ENCODE measurements around the gene MYO10. TPM values are rescaled to one million over a fixed set of nuclear protein-coding genes. Genes with fewer than 3 reads are reported as not detected.
A peak's percentile ranks its signal among the peaks of the same experiment; 100 is the strongest.

The MYO10 gene
- total and polyA plus RNA-seq, 2 experiments from 2014 or later: 33.7 to 52.4 TPM

DNA sequence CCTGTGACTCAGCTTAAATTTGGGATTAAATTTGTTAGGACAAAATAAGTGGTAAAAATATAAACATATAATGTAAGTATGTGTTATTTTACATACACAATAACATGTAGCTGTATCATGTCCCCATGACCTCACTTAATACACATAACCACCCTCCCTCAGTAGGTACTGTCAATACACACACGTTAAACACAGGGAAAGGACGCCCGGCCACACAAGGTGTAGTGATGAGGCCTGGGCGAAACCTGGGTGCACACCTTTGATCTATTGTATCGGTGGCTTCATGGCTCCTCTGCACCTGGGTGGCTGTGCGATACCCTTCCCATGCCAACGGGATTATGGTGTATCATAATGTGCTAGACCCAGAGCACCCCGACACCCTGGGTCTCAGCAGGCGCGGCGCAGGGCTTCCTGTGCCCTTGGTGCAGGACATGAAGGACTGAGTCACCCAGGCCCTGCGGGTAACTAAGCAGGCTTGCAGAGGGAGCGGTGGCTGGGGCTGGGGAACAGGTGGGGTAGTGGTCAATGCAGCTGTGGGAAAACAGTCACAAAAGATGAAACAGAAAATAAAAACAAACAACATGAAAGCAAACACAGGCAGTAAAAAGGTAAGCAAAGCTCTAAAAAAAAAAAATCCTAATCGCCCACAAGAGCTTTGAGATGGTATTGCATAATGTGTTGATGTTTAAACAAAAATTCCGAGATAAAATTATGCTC lies 191.8 kb downstream of the MYO10 start:
- Histone ChIP-seq H3K9me3 (ENCODE audit: low read depth) (no peaks in the 10 kb centered on the region), H3K4me3 (no peak overlapping the region), H4K20me1 (ENCODE audit: insufficient read depth, poor library complexity, severe bottlenecking) (no peaks in the 10 kb centered on the region), H3K9me2 (replicated peaks; ENCODE audit: insufficient read depth) (no peaks in the 10 kb centered on the region), H3K27me3 (no peaks in the 10 kb centered on the region), H3K4me2 (no peak overlapping the region), H3K36me3 (replicated peaks; ENCODE audit: insufficient read depth, low read depth) (no peaks in the 10 kb centered on the region), H3K27ac (no peak overlapping the region), H3K4me1 (ENCODE audit: insufficient read depth) (peaks cover 9% of the 10 kb centered on the region), H2AFZ (no peak overlapping the region), H3K79me2 (no peaks in the 10 kb centered on the region)
- DNase-seq (ENCODE audit: low spot score): no peak
- TF ChIP-seq EZH2phosphoT487 (IDR thresholded peaks at IDR 0.05; ENCODE audit: low read depth, severe bottlenecking, unreplicated experiment) (no peak), EZH2 (IDR thresholded peaks at IDR 0.05; ENCODE audit: borderline replicate concordance) (no peak), CTCF (IDR thresholded peaks at IDR 0.05; ENCODE audit: poor library complexity) (no peak)
- WGBS (ENCODE audit: low lambda C conversion rate, missing lambda C conversion rate): 89% methylated on average over 15 of the region's 15 CpGs

DNA sequence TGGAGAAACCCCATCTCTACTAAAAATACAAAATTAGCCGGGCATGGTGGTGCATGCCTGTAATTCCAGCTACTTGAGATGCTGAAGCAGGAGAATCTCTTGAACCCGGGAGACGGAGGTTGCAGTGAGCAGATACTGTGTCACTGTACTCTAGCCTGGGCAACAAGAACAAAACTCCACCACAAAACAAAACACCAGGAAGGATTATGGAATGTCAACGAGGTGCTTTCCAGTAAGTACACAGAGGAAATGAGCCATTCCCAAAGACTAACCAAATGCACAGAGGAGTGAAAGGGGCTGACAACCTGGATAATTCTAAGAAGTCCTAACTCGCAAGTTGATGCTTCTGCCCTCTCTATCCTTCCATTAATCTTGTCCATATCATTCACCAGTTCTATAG lies 193.2 kb downstream of the MYO10 start:
- Histone ChIP-seq H3K4me3 (no peak overlapping the region), H2AFZ (no peak overlapping the region), H3K9me2 (replicated peaks; ENCODE audit: insufficient read depth) (no peaks in the 10 kb centered on the region), H3K4me1 (ENCODE audit: insufficient read depth) (peaks cover 9% of the 10 kb centered on the region), H3K9me3 (ENCODE audit: low read depth) (no peaks in the 10 kb centered on the region), H3K79me2 (no peaks in the 10 kb centered on the region), H3K27ac (no peak overlapping the region), H3K27me3 (no peaks in the 10 kb centered on the region), H4K20me1 (ENCODE audit: insufficient read depth, poor library complexity, severe bottlenecking) (no peaks in the 10 kb centered on the region), H3K4me2 (no peak overlapping the region), H3K36me3 (replicated peaks; ENCODE audit: insufficient read depth, low read depth) (no peaks in the 10 kb centered on the region)
- 91% methylated on average over 5 of the region's 5 CpGs for WGBS (ENCODE audit: low lambda C conversion rate, missing lambda C conversion rate)
- TF ChIP-seq CTCF (IDR thresholded peaks at IDR 0.05; ENCODE audit: poor library complexity) (no peak), EZH2phosphoT487 (IDR thresholded peaks at IDR 0.05; ENCODE audit: low read depth, severe bottlenecking, unreplicated experiment) (no peak), EZH2 (IDR thresholded peaks at IDR 0.05; ENCODE audit: borderline replicate concordance) (no peak)
- DNase-seq (ENCODE audit: low spot score): no peak

DNA sequence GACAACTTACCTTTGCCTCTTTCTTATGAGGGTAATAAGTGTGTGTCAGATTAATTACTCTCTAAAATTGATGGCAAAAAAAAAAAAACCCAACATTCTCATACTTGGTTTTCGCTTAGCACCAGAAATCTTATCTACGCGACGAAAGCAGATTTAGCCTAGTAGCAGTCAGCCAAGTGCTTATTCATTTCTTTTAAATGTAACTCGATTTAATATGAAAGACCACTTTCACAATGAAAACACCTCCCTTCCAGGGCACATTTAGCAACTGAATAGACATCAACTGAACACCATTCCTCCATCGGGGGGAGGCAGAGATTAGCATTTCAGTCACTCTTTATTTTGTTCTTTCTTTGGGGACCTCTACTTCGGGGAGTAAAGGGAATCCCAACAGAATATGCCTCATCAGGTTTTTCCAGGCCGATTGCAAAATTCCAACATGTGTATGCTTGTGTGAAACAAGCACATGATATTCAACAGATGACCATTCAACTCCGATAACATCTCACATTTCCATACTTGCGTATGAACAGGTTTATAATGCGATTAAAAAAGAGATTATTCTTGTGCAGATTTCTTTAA lies 195.2 kb downstream of the MYO10 start:
- H3K4me1 ChIP-seq (ENCODE audit: insufficient read depth): peaks cover 19% of the 10 kb centered on the region
- no peaks in the 10 kb centered on the region for H3K9me2 ChIP-seq (replicated peaks; ENCODE audit: insufficient read depth)
- H3K36me3 ChIP-seq (replicated peaks; ENCODE audit: insufficient read depth, low read depth): no peaks in the 10 kb centered on the region
- no peak overlapping the region for H2AFZ ChIP-seq
- TF ChIP-seq EZH2phosphoT487 (IDR thresholded peaks at IDR 0.05; ENCODE audit: low read depth, severe bottlenecking, unreplicated experiment): no peak
- peak; percentile 10 for TF ChIP-seq CTCF (IDR thresholded peaks at IDR 0.05; ENCODE audit: poor library complexity)
- peak overlapping the region; percentile 55 for H3K27ac ChIP-seq
- no peaks in the 10 kb centered on the region for H4K20me1 ChIP-seq (ENCODE audit: insufficient read depth, poor library complexity, severe bottlenecking)
- DNase-seq (ENCODE audit: low spot score): no peak
- peak overlapping the region; percentile 14 for H3K4me3 ChIP-seq
- no peaks in the 10 kb centered on the region for H3K27me3 ChIP-seq
- no peaks in the 10 kb centered on the region for H3K9me3 ChIP-seq (ENCODE audit: low read depth)
- peaks cover 3% of the 10 kb centered on the region for H3K79me2 ChIP-seq
- H3K4me2 ChIP-seq: peak overlapping the region; percentile 67
- 43% methylated on average over 11 of the region's 11 CpGs for WGBS (ENCODE audit: low lambda C conversion rate, missing lambda C conversion rate)
